Measurements from ENCODE around the gene RPL38.
A peak's percentile ranks its signal among the peaks of the same experiment; 100 is the strongest.
"Not testable (repeated sequence)": the region's sequence is repeated elsewhere in the genome, so short reads cannot be mapped to it uniquely, and the experiment has no call there.

Gene RPL38

DNA sequence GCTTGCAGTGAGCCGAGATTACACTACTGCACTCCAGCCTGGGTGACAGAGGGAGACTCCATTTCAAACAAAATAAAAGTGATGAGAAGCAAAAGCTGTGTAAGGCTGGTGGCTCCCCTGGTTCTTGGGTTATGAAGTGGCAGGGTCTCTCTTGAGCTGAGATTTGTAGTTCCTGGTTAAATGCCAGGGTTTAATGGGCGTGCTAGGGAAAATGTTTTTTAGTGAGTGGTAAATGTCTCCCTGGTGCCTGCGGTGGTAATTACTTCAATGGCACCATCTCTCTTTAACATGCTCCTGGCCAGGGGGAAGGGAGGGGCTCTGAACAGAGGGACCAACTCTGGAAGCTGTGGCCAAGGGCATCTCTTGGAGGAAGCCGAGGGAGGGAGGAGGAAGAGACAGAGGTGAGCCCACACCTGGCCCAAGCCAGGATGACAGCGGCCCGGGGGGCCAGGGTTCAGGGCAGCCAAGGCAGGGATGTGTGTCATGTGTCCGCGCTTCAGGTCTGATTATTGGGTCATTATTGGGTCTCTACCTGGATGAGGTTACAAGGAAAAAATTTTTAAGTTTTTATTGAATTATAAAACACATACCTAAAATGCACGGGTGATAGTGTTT, 17.8 kb upstream of the RPL38 start:
- DNase-seq: no peak

GRCh38 chr17:74186498-74186897, 17.0 kb upstream of the RPL38 start:
- no peak for DNase-seq

GRCh38 chr17:74187761-74188160, 15.7 kb upstream of the RPL38 start:
- DNase-seq: peak; percentile 88

DNA sequence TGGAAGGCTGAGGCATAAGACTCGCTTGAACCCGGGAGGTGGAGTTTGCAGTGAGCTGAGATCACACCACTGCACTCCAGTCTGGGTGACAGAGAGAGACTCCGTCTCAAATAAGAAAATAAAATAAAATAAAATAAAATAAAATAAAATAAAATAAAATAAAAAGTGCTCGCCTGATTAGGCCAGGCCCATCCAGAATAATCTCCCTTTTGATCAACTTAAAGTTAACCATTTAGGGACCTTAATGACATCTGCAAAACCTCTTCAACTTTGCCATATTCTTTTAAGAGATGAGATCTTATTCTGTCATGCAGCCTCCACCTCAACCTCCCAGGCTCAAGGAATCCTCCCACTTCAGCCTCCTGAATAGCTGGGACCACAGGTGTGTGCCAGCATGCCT, 14.8 kb upstream of the RPL38 start:
- DNase-seq: not testable (repeated sequence)

DNA sequence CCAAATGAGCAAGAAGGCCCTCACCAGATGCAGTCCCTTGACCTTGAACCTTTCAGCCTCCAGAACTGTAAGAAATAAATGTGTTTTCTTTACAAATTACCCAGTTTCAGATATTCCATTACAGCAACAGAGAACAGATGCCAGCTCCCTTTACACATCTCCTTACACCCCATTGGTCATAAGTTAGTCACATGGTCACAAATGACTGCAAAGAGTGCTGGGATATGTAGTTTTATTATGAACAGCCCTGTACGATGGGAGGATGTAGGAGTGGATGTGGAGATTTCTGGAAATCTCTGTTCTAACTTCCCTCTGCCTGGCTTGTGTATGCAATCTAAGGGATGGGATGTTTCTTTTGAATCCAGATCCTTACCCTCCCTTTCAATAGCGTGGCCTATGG, 13.3 kb upstream of the RPL38 start:
- DNase-seq: peak; percentile 45

- no peak for DNase-seq
These were observed 12.6 kb upstream of the RPL38 start for GRCh38 chr17:74190807-74191406.

GRCh38 chr17:74192950-74193781, 10.3 kb upstream of the RPL38 start:
- peak; percentile 95 for DNase-seq

DNA sequence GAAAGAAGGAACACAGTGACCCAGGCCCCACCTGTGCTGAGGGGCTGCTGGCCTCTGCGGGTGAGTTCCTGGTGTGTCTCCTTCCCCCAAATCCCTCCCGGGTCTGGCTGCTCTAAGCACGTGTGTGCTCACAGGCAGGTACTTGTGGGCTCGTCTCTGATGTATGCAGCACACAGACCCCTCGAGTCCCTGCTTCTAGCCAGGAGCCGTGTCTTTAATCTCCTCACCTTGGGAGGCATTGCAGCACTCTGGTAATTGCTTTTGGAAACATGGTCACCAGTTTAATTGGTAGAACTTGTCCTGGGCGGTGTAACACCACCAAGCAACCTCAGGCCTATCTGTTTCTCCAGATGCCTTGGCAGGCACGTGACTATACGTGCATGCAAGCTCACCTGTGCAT, 8.8 kb upstream of the RPL38 start:
- no peak for DNase-seq

DNA sequence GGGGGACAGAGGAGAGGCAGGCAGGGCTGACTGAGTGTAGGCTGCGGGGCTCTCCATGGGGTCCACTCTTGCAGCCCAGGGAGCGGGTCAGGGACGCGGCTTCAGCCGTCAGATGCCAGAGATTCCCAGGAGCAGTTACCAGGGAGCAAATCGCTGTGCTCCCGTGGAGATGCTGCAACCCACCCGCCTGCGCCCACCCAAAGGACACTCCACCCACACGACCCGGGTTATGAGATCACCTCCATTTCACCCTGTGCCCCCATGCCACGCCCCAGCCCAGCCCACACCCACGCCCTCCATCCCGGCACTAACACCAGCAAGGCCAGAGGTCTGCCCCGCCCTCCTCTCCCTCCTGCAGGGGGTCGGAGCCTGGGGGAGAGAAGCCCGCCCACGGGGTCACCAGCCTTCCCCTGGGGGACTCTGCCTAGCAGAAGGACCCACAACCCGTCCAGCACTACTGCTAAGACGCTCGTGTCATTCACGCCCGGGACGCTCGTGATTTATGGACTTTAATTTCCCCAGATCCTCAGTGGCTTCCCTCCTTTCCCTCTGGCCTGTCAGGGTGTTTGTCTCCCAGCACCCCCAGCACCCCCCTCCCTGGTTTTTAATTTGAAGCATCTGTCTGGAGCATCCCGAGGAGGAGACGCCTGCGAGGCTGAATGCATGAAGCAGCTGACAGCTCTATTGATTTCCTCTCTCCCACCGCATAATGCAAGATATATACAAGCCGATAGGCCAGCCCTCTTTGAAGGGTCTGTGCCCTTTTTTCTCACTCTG, 6.7 kb upstream of the RPL38 start:
- no peak for DNase-seq

GRCh38 chr17:74197801-74198200, 5.7 kb upstream of the RPL38 start:
- DNase-seq: no peak

DNA sequence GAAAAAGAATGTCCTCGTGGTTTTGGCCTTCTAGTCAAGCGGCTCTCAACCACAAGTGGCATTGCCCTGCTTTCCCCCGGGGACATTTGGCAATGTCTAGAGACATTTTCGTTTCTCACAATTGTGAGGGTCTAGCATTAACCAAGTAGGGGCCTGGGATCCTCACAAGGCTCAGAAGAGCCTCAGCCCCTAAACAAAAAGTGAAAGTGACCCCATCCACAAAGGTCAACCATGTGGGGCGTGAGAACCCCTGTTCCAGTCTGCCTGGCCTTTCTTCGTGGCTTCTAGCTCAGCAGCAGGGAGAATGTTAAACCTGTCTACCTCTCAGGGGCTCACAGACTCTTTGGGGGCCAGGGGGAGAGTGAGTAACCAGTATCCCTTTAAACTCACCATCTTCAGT, 4.8 kb upstream of the RPL38 start:
- DNase-seq: no peak

DNA sequence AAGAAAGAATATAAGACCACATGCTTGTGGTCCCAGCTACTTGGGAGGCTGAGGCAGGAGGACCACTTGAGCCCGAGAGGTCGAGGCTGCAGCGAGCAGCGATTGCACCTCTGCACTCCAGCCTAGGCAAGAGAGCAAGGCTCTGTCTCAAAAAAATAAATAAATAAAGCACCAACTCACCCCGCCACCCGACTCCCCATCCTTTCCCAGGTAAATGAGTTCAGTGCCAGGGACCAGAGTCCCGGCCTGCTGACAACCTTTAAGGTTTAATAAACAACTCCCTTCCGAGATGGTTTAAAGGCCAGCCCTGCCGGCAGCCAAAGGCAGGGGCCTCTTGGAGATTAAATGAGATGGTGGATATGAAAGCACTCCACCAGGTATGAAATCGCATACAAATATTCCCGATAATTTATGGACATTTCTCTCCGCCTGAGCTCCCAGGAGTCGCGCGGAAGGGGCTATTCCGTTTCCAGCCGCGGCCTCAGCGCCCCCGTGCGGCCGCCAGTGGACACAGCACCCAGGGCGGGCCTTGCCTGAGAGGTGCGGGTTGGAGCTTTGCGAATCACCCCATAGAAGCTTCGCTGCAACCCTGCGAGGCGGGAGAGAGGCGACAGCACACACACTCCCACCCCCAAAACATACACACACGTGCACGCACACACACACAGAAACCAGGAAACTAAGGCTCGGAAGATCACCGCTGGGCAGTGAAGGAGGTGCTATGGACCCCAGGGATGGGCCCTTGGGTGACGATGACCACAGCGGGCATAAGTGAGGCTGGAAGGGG, 4.0 kb upstream of the RPL38 start:
- DNase-seq: peak; percentile 55

DNA sequence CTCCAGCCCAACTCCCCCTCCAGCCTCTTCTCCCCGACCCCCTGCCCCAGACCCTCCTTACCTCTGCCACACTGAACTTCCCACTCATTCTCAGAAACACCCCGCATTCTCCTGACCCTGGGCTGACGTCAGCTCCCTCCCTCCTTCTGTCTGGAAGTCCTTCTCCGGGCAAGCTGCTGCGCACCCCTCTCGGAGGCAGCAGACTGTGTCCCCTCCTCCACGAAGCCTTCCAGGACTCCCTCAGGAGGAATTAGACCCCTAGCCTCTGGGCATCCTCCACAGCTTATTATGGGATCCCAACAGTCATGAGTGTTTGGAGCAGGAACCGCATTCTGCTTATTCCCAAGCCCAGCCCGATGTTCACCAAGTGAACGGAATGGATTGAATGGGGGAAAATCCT, 3.4 kb upstream of the RPL38 start:
- no peak for DNase-seq

GRCh38 chr17:74201250-74201649, 2.2 kb upstream of the RPL38 start:
- DNase-seq: no peak

DNA sequence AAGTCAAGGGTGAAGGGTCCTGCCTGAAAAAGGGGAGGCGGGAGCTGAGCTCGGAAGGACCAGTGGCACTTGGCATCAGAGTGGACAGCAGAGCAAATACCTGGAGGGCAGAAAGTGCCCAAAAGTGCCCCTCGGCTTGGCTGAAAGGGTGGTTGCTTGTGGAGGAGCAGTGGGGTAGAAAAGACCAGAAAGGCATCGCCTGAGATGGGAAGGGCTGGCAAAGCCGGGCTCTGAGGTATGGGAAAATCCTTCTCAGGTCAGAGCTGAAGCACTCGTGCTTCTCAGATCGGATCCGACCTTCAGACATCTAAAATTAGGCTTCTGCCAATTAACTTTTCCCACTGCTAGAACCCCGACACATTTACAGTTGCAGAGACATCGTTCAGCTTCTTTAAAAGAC, 1.5 kb upstream of the RPL38 start:
- no peak for DNase-seq

DNA sequence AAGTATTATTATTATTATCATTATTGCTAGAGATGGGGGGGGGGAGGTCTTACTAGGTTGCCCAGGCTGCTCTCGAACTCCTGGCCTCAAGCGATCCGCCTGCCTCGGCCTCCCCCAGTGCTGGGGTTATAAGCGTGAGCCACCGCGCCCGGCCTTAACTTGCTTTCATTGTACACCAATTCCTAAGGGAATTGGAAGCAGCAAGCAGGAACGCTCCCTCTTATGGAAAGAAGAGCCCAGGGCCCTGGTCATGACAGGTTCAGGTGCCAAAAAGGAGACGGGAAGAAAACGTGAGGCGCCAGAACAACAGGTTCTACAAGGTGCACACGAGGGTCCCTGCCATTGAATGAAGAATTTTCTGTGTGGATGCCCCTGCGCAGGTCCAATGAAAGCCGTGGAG, 540 bp upstream of the RPL38 start:
- DNase-seq: peak; percentile 53

DNA sequence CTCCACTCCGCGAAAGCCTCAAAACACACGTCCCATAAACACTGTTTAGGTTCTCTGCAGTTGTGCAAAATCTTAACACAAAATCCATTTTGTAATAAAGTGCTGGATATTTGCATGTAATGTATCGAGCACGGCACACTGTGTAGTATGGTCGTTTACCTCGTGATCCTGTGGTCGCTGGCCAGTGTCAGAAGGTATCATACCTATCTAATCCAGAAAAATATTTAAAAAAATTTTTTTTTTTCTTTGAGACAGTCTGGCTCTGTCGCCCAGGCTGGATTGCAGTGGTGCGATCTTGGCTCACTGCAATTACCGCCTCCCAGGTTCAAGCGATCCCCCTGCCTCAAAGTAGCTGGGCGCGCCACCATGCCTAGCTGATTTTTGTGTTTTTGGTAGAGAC, 996 bp downstream of the RPL38 start:
- DNase-seq: no peak

- no peak for DNase-seq
These were observed 1.8 kb downstream of the RPL38 start for GRCh38 chr17:74205274-74205673.

DNA sequence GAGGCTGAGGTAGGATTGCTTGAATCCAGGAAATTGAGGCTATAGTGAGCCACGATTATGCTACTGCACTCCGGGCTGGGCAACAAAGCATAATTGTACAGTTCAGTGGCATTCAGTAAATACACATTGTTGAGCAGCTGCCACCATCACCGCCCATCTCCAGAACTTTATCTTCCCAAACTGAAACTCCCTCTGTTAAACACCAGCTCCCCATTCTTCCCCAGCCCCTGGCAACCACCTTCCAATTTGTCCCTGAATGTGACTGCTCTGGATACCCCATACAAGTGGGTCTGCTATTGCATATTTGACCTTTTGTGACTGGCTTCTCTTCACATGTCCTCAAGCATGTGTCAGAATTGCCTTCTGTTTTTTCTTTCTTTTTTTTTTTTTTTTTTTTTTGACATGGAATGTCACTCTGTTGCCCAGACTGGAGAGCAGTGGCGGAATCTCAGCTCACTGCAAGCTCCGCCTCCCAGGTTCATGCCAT, 2.9 kb downstream of the RPL38 start:
- DNase-seq: no peak

DNA sequence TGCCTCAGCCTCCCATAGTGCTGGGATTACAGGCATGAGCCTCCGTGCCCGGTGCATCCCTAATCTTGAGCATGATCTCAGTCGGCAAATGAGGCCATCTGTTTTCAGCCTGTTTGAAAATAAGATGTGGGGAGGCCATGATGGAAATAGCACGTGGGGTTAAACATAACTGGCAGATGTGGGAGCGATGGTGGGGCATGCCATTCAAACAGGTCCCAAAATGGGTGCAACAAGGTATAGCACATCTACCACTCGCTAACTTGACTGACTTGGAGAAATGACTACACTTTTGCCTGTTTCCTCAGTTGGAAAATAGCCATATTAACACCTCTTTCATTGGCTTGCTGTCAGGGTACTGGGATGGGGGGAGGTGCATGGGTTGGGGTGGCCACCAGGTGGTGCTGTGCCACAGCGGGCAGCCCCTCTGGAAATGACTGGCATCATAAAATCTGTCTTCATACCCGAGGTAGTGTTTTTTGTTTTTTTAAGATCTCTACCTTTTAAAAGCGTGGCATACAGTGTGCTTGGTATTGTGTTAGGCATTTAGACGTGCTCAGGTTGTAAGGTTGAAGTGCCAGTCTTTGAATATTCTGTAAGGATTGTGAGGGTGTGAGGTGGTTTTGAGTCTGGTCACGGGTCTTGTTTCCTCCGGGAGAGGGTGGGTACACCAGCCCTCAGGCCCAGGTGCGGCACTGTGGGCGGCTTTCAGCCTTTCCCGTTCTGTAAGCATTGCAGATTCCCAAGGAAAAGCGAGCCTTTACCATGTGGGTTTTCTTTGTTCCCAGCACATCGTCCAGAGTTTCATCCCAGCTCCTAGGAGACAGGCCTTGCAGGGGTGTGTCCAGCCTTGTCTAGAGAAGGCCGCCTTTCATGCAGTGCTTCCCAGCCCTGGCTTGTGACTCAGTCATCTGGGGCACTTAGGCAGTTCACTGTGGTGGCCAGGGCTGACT, 7.0 kb downstream of the RPL38 start:
- peak; percentile 36 for DNase-seq
